ENCODE measurements around the gene ZNF628. TPM values are rescaled to one million over a fixed set of nuclear protein-coding genes. Genes with fewer than 3 reads are reported as not detected.

ZNF628 gene
- total and polyA plus RNA-seq, 2 donors (not counting 1 experiment from before 2014, with no cell fraction given): 13.3 to 18.3 TPM

- TF ChIP-seq EZH2 (IDR thresholded peaks at IDR 0.05; ENCODE audit: borderline replicate concordance, insufficient read depth, low read depth, low read length, poor library complexity, severe bottlenecking) (no peak), CTCF (IDR thresholded peaks at IDR 0.05) (no peak)
- peak within 1 kb of the TSS; percentile 83 for H3K4me3 Mint-ChIP-seq
- Histone ChIP-seq H3K27ac (ENCODE audit: low read length in 2 of 2) (peak within 1 kb of the TSS; percentile 20 to 70), H3K27me3 (replicated peaks in 1 of 4; ENCODE audit: control extremely low read depth in 1 of 4, control insufficient read depth in 3 of 4, insufficient read depth in 4 of 4, low read length in 3 of 4) (no peaks in the 10 kb centered on the region), H3K79me2 (ENCODE audit: control insufficient read depth, insufficient read depth, low read length) (peaks cover 9% of the 10 kb centered on the region), H3K9ac (ENCODE audit: low read length) (peak within 1 kb of the TSS; percentile 68), H2AFZ (ENCODE audit: insufficient read depth, low read depth, low read length, poor library complexity, severe bottlenecking) (peak within 1 kb of the TSS; percentile 60), H3K4me2 (replicated peaks; ENCODE audit: low read depth, low read length, poor library complexity, severe bottlenecking) (peak within 1 kb of the TSS; percentile 87), H3K9me3 (ENCODE audit: control extremely low read depth in 1 of 3, control insufficient read depth in 2 of 3, insufficient read depth in 1 of 3, low read length in 2 of 3) (no peaks in the 10 kb centered on the region), H3K4me1 (ENCODE audit: control insufficient read depth in 2 of 2, insufficient read depth in 2 of 2, low read length in 2 of 2) (peaks cover 10 to 22% of the 10 kb centered on the region in 2 donors), H3K36me3 (replicated peaks in 1 of 2; ENCODE audit: control extremely low read depth in 1 of 2, control insufficient read depth in 1 of 2, extremely low read depth in 1 of 2, insufficient read depth in 2 of 2, low read length in 1 of 2) (peaks cover 0 to 2% of the 10 kb centered on the region in 2 experiments), H3K4me3 (ENCODE audit: control extremely low read depth in 1 of 5, extremely low read depth in 1 of 5, insufficient read depth in 1 of 5, low read depth in 2 of 5, low read length in 4 of 5) (peak within 1 kb of the TSS; percentile 3 to 71 (median 55)), H4K20me1 (ENCODE audit: control insufficient read depth, insufficient read depth, low read length, poor library complexity, severe bottlenecking) (peaks cover 23% of the 10 kb centered on the region)
- intact Hi-C loops (cut with micrococcal nuclease): loop anchor here (1.0 kb wide), 1 partner anchor 8 kb away; no protein-coding TSS in a partner anchor
- ChIA-PET POLR2A (interaction anchor here (0.5 to 2.1 kb wide), 5 partner anchors 8 to 212 kb away, joined by 3 to 30 read pairs (median 3); partner anchors contain the start of genes FIZ1, ZNF628 and ZNF784), CTCF (interaction anchor here (0.6 to 2.8 kb wide), 2 partner anchors 9 to 19 kb away, joined by 3 to 15 read pairs; no protein-coding TSS in a partner anchor)
- ATAC-seq (ENCODE audit: low read depth) (peak; percentile 76), DNase-seq (peak; percentile 89)
- no peaks in the 10 kb centered on the region for H3K9me3 Mint-ChIP-seq (ENCODE audit: insufficient read depth)
- H3K4me1 Mint-ChIP-seq: peaks cover 15% of the 10 kb centered on the region
- 2% methylated on average over 74 of the region's 78 CpGs for WGBS (ENCODE audit: insufficient coverage)
- no peaks in the 10 kb centered on the region for H3K27me3 Mint-ChIP-seq
- peak within 1 kb of the TSS; percentile 80 for H3K27ac Mint-ChIP-seq
Observed at GRCh38 chr19:55484593-55485438, 8.4 kb downstream of the ZNF628 start, which contains the start of gene NAT14. Gene NAT14, plus strand, starts transcription at chr19:55485188. Its CDS starts 521 bp downstream, at chr19:55485709.
